K562 (cell line): ENCODE data around the gene TBR1.

ENCODE experiments used
- ILK ChIP-seq: fragments of 450-650 bp; IDR thresholded peaks from 2 replicates; pipeline ENCODE4 v1.6.1; 2016; ENCODE audit warnings: missing genetic modification characterization, low read depth, mild to moderate bottlenecking, missing compliant biosample characterization, moderate library complexity, borderline replicate concordance
- KAT2B ChIP-seq: IDR thresholded peaks from one replicate; pipeline ENCODE4 v1.6.1; 2012; ENCODE audit warnings: low read depth, mild to moderate bottlenecking, control low read depth, inconsistent platforms, low read length, moderate library complexity
- MTA3 ChIP-seq: fragments of 450-650 bp; formaldehyde crosslinking; IDR thresholded peaks from 2 replicates; pipeline ENCODE4 v1.6.1; 2017; ENCODE audit warnings: mild to moderate bottlenecking, borderline replicate concordance
- POLR2AphosphoS5 ChIP-seq: IDR thresholded peaks from 2 replicates; pipeline ENCODE4 v1.6.1; 2011; ENCODE audit warnings: mild to moderate bottlenecking, low read depth, low read length, moderate library complexity; ENCODE audit not compliant: control insufficient read depth, insufficient read depth
- SETDB1 ChIP-seq: IDR thresholded peaks from one replicate; pipeline ENCODE4 v1.6.1; 2012; ENCODE audit warnings: low read length, control low read depth, inconsistent platforms
- TF ChIP-seq, protein P1 (sequence below), 3 experiments: IDR thresholded peaks in 2 of 3; conservative IDR thresholded peaks in 1 of 3; 2 replicates each; pipeline ENCODE4 v1.5.1; 2011 to 2012; ENCODE audit warnings: low read length in 3 of 3, mild to moderate bottlenecking in 3 of 3, control low read depth in 2 of 3, improper control_type of control experiment in 1 of 3, inconsistent platforms in 1 of 3, low read depth in 1 of 3, mixed read lengths in 1 of 3, moderate library complexity in 1 of 3; ENCODE audit not compliant: insufficient read depth in 2 of 3
- TF ChIP-seq, protein P2 (sequence below): sonication (generic); formaldehyde crosslinking; IDR thresholded peaks from 2 replicates; pipeline ENCODE4 v1.8.0; 2022; ENCODE audit warnings: mild to moderate bottlenecking, missing genetic modification reagents, borderline replicate concordance

DNA sequence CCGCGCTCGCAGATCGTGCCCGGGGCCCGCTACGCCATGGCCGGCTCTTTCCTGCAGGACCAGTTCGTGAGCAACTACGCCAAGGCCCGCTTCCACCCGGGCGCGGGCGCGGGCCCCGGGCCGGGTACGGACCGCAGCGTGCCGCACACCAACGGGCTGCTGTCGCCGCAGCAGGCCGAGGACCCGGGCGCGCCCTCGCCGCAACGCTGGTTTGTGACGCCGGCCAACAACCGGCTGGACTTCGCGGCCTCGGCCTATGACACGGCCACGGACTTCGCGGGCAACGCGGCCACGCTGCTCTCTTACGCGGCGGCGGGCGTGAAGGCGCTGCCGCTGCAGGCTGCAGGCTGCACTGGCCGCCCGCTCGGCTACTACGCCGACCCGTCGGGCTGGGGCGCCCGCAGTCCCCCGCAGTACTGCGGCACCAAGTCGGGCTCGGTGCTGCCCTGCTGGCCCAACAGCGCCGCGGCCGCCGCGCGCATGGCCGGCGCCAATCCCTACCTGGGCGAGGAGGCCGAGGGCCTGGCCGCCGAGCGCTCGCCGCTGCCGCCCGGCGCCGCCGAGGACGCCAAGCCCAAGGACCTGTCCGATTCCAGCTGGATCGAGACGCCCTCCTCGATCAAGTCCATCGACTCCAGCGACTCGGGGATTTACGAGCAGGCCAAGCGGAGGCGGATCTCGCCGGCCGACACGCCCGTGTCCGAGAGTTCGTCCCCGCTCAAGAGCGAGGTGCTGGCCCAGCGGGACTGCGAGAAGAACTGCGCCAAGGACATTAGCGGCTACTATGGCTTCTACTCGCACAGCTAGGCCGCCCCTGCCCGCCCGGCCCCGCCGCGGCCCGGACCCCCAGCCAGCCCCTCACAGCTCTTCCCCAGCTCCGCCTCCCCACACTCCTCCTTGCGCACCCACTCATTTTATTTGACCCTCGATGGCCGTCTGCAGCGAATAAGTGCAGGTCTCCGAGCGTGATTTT is 7.6 kb downstream of the TBR1 start:
- TF ChIP-seq POLR2AphosphoS5, result no peak
- TF ChIP-seq, protein P1, sequence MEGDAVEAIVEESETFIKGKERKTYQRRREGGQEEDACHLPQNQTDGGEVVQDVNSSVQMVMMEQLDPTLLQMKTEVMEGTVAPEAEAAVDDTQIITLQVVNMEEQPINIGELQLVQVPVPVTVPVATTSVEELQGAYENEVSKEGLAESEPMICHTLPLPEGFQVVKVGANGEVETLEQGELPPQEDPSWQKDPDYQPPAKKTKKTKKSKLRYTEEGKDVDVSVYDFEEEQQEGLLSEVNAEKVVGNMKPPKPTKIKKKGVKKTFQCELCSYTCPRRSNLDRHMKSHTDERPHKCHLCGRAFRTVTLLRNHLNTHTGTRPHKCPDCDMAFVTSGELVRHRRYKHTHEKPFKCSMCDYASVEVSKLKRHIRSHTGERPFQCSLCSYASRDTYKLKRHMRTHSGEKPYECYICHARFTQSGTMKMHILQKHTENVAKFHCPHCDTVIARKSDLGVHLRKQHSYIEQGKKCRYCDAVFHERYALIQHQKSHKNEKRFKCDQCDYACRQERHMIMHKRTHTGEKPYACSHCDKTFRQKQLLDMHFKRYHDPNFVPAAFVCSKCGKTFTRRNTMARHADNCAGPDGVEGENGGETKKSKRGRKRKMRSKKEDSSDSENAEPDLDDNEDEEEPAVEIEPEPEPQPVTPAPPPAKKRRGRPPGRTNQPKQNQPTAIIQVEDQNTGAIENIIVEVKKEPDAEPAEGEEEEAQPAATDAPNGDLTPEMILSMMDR (IDR thresholded peaks at IDR 0.05 in 2 of 3, conservative IDR thresholded peaks at IDR 0.05 in 1 of 3; ENCODE audit: insufficient read depth in 2 of 3, low read depth in 1 of 3, low read length in 3 of 3), result no peak
- TF ChIP-seq MTA3, result no peak
- TF ChIP-seq, protein P2, sequence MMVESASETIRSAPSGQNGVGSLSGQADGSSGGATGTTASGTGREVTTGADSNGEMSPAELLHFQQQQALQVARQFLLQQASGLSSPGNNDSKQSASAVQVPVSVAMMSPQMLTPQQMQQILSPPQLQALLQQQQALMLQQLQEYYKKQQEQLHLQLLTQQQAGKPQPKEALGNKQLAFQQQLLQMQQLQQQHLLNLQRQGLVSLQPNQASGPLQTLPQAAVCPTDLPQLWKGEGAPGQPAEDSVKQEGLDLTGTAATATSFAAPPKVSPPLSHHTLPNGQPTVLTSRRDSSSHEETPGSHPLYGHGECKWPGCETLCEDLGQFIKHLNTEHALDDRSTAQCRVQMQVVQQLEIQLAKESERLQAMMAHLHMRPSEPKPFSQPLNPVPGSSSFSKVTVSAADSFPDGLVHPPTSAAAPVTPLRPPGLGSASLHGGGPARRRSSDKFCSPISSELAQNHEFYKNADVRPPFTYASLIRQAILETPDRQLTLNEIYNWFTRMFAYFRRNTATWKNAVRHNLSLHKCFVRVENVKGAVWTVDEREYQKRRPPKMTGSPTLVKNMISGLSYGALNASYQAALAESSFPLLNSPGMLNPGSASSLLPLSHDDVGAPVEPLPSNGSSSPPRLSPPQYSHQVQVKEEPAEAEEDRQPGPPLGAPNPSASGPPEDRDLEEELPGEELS (CRISPR knock-in tag), result no peak
- TF ChIP-seq KAT2B, result no peak
- TF ChIP-seq SETDB1, result no peak
- no peak for TF ChIP-seq ILK
